A549 (cell line): ENCODE results near the gene SNRNP25. TPM values are rescaled to one million over a fixed set of nuclear protein-coding genes. Genes with fewer than 3 reads are reported as not detected.
A peak's percentile ranks its signal among the peaks of the same experiment; 100 is the strongest.

Experiments
- ATAC-seq, 2 experiments: fragments of 200-7000 bp in 1 of 2; fragments of >200 bp in 1 of 2; cut with Nextera tagmentation in 1 of 2; cut with Tn5 transposase in 1 of 2; 3 replicates each; pipeline versions ENCODE4 v1.8.0 to v1.9.1; 2018 to 2020; ENCODE audit warnings: mild to moderate bottlenecking in 1 of 2, moderate library complexity in 1 of 2
- CTCF ChIA-PET: fragments of 300-600 bp; sonication (Branson Sonifier 250); formaldehyde crosslinking; extraction: SDS; loops from one replicate; lab custom pipeline; 2021; ENCODE audit warnings: antibody characterized with exemption, inconsistent platforms; lab: Yijun Ruan, JAX
- POLR2A ChIA-PET: fragments of 350-600 bp; formaldehyde crosslinking; extraction: SDS; loops from one replicate; lab custom pipeline; 2021; ENCODE audit warnings: antibody characterized with exemption, inconsistent platforms; lab: Yijun Ruan, JAX
- DNase-seq, 2 experiments: peaks; one replicate each; pipeline versions ENCODE4 v3.0.0 to v3.0.0-alpha.2; 2011 to 2016; ENCODE audit warnings: low read depth in 1 of 2, low spot score in 1 of 2
- FAIRE-seq: peaks from 2 replicates; lab custom pipeline; 2011; peaks lifted over from hg19 to GRCh38; lab: Jason Lieb, UNC
- H3K27ac ChIP-seq, 2 experiments: fragments of >200 bp; sonication (Bioruptor Twin); formaldehyde crosslinking; 3 replicates each; pipeline ENCODE4 v1.5.1; 2016 to 2017
- H3K4me1 ChIP-seq: fragments of >200 bp; sonication (Bioruptor Twin); formaldehyde crosslinking; 3 replicates; pipeline ENCODE4 v1.6.1; 2016
- H3K4me2 ChIP-seq: fragments of >200 bp; sonication (Bioruptor Twin); formaldehyde crosslinking; 3 replicates; pipeline ENCODE4 v1.6.1; 2016
- H3K4me3 ChIP-seq: fragments of >200 bp; sonication (Bioruptor Twin); formaldehyde crosslinking; 3 replicates; pipeline ENCODE4 v1.5.1; 2016
- H3K9me3 ChIP-seq: fragments of >200 bp; sonication (Bioruptor Twin); formaldehyde crosslinking; 3 replicates; pipeline ENCODE4 v1.6.1; 2016
- BHLHE40 ChIP-seq: IDR thresholded peaks from 2 replicates; pipeline ENCODE4 v1.6.1; 2012; ENCODE audit warnings: low read depth, low read length, inconsistent platforms
- CBX2 ChIP-seq: fragments of 200-600 bp; sonication (generic); IDR thresholded peaks from 2 replicates; pipeline ENCODE4 v1.6.1; 2016; ENCODE audit warnings: low read depth, mild to moderate bottlenecking, borderline replicate concordance
- CBX8 ChIP-seq: fragments of 200-600 bp; sonication (generic); IDR thresholded peaks from 2 replicates; pipeline ENCODE4 v1.6.1; 2016
- CTCF ChIP-seq: fragments of >200 bp; sonication (Bioruptor Twin); formaldehyde crosslinking; IDR thresholded peaks from 3 replicates; pipeline ENCODE4 v1.5.1; 2016
- EHMT2 ChIP-seq: fragments of 200-600 bp; sonication (generic); IDR thresholded peaks from 2 replicates; pipeline ENCODE4 v1.6.1; 2016; ENCODE audit warnings: antibody characterized with exemption, low read depth, mild to moderate bottlenecking, moderate library complexity
- FOSL2 ChIP-seq, 2 experiments: fragments of 450-650 bp in 1 of 2; fragments of >200 bp in 1 of 2; sonication (Bioruptor Twin) in 1 of 2; formaldehyde crosslinking; IDR thresholded peaks; 2 replicates each; pipeline versions ENCODE4 v1.5.0 to v1.6.1; 2016 to 2020; ENCODE audit warnings: mild to moderate bottlenecking in 1 of 2, moderate library complexity in 1 of 2
- FOXS1 ChIP-seq: fragments of 250-450 bp; sonication (Bioruptor Pico); IDR thresholded peaks from 2 replicates; pipeline ENCODE4 v1.5.0; 2020; ENCODE audit warnings: mild to moderate bottlenecking, moderate library complexity
- GATA3 ChIP-seq: IDR thresholded peaks from 2 replicates; pipeline ENCODE4 v1.6.1; 2012; ENCODE audit warnings: borderline replicate concordance
- HOXA7 ChIP-seq: fragments of 250-450 bp; sonication (Bioruptor Pico); IDR thresholded peaks from 2 replicates; pipeline ENCODE4 v1.5.0; 2020; ENCODE audit warnings: mild to moderate bottlenecking, moderate library complexity
- HOXB5 ChIP-seq: fragments of 250-450 bp; sonication (Bioruptor Pico); IDR thresholded peaks from 2 replicates; pipeline ENCODE4 v1.5.0; 2020; ENCODE audit warnings: mild to moderate bottlenecking, moderate library complexity
- JUN ChIP-seq, 2 experiments: fragments of >200 bp; sonication (Bioruptor Twin); formaldehyde crosslinking; IDR thresholded peaks; 2 replicates in 1 of 2; 3 replicates in 1 of 2; pipeline ENCODE4 v1.6.1; 2016 to 2017
- NR3C1 ChIP-seq: fragments of >200 bp; sonication (Bioruptor Twin); formaldehyde crosslinking; IDR thresholded peaks from 3 replicates; pipeline ENCODE4 v1.6.1; 2017
- POLR2A ChIP-seq: IDR thresholded peaks from 2 replicates; pipeline ENCODE4 v1.6.1; 2012; ENCODE audit warnings: mild to moderate bottlenecking, low read length
- REST ChIP-seq: fragments of 200-600 bp; sonication (generic); IDR thresholded peaks from 2 replicates; pipeline ENCODE4 v1.6.1; 2016; ENCODE audit warnings: antibody characterized with exemption, mild to moderate bottlenecking, moderate library complexity
- RFX5 ChIP-seq: fragments of 450-650 bp; IDR thresholded peaks from 2 replicates; pipeline ENCODE4 v1.7.1; 2014; ENCODE audit warnings: antibody characterized with exemption, mild to moderate bottlenecking, moderate library complexity
- SREBF2 ChIP-seq: fragments of 450-650 bp; IDR thresholded peaks from 2 replicates; pipeline ENCODE4 v1.6.1; 2014; ENCODE audit warnings: mild to moderate bottlenecking, moderate library complexity
- TFCP2L1 ChIP-seq: fragments of 250-450 bp; sonication (Bioruptor Pico); IDR thresholded peaks from 2 replicates; pipeline ENCODE4 v1.5.0; 2021; ENCODE audit warnings: mild to moderate bottlenecking
- TP53 ChIP-seq: fragments of 250-450 bp; sonication (Bioruptor Pico); IDR thresholded peaks from 2 replicates; pipeline ENCODE4 v1.5.0; 2021; ENCODE audit warnings: mild to moderate bottlenecking, moderate library complexity
- ZFP36 ChIP-seq: fragments of 450-650 bp; IDR thresholded peaks from 2 replicates; pipeline ENCODE4 v1.6.1; 2014; ENCODE audit warnings: borderline replicate concordance; ENCODE audit not compliant: partially characterized antibody
- ZNF302 ChIP-seq: fragments of 250-450 bp; sonication (Bioruptor Pico); IDR thresholded peaks from 2 replicates; pipeline ENCODE4 v1.9.0; 2021; ENCODE audit warnings: inconsistent platforms, mild to moderate bottlenecking, moderate library complexity
- ZSCAN20 ChIP-seq: fragments of 250-450 bp; sonication (Bioruptor Pico); IDR thresholded peaks from 2 replicates; pipeline ENCODE4 v1.8.0; 2022; ENCODE audit warnings: mild to moderate bottlenecking, moderate library complexity
- WGBS: methylation state at CpG from one replicate; pipeline ENCODE4 v1.1.6; 2017; ENCODE audit errors: missing lambda C conversion rate; 5-methylcytosine and 5-hydroxymethylcytosine counted together
- polyA plus RNA-seq, 4 experiments: library from polyadenylated mRNA; depleted of rRNA in 3 of 4; stranded (reverse); fragments of >200 nt; fragmentation: RNase III in 1 of 4; extraction: RNeasy Plus Mini Kit Qiagen cat#74134 plus additional on column Dnase treatment in 1 of 4; gene quantifications; 2 replicates in 3 of 4; 3 replicates in 1 of 4; pipeline ENCODE4 v1.2.3, GENCODE V29; 2011 to 2017
- TF ChIP-seq, protein P1 (sequence below): fragments of 250-450 bp; sonication (Bioruptor Pico); IDR thresholded peaks from 2 replicates; pipeline ENCODE4 v1.5.0; 2021; ENCODE audit warnings: mild to moderate bottlenecking, moderate library complexity, borderline replicate concordance
- TF ChIP-seq, protein P2 (sequence below): fragments of 450-650 bp; IDR thresholded peaks from 2 replicates; pipeline ENCODE4 v1.6.1; 2014; ENCODE audit warnings: antibody characterized with exemption

Gene SNRNP25
- polyA plus RNA-seq, 2 of the 4 experiments (the other 2 are of a cell fraction) = 45.0 to 82.2 TPM

DNA sequence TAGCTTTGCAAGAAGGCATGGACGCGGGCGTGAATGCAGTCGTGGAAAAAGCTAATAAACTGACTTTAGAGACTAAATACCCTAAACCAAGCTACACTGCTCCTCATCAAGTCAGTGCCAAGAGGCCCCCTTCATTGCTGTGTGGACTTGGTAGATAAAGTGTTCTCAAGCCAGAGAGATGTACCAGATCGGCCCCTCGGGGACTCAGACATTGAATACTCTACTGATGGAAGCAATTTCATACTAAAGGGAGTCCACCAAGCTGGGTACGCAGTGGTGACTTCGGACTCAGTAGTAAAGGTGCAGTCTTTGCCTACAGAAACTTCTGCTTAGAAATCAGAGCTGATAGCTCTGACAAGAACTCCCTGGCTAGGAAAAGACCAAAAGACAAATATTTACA is 9.0 kb upstream of the SNRNP25 start:
- no peak for ATAC-seq
- H3K27ac ChIP-seq = no peak overlapping the region
- POLR2A ChIA-PET = no interaction called here
- FAIRE-seq = no peak
- H3K4me2 ChIP-seq = no peak overlapping the region
- no peaks in the 10 kb centered on the region for H3K9me3 ChIP-seq
- CTCF ChIA-PET = interaction anchor here (2.9 to 3.0 kb wide), 2 partner anchors 21 to 52 kb away, joined by 14 to 16 read pairs; no protein-coding TSS in a partner anchor
- TF ChIP-seq FOXS1 (CRISPR knock-in tag) (no peak), FOSL2 (IDR thresholded peaks at IDR 0.05) (no peak), FOSL2 (CRISPR knock-in tag; IDR thresholded peaks at IDR 0.05) (no peak), POLR2A (no peak), CBX8 (no peak), HOXA7 (CRISPR knock-in tag) (no peak), REST (no peak), EHMT2 (no peak), HOXB5 (no peak), NR3C1 (no peak), CTCF (no peak), ZSCAN20 (no peak)
- TF ChIP-seq, protein P1, sequence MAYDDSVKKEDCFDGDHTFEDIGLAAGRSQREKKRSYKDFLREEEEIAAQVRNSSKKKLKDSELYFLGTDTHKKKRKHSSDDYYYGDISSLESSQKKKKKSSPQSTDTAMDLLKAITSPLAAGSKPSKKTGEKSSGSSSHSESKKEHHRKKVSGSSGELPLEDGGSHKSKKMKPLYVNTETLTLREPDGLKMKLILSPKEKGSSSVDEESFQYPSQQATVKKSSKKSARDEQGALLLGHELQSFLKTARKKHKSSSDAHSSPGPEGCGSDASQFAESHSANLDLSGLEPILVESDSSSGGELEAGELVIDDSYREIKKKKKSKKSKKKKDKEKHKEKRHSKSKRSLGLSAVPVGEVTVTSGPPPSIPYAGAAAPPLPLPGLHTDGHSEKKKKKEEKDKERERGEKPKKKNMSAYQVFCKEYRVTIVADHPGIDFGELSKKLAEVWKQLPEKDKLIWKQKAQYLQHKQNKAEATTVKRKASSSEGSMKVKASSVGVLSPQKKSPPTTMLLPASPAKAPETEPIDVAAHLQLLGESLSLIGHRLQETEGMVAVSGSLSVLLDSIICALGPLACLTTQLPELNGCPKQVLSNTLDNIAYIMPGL (CRISPR knock-in tag) = no peak
- TF ChIP-seq, protein P2, sequence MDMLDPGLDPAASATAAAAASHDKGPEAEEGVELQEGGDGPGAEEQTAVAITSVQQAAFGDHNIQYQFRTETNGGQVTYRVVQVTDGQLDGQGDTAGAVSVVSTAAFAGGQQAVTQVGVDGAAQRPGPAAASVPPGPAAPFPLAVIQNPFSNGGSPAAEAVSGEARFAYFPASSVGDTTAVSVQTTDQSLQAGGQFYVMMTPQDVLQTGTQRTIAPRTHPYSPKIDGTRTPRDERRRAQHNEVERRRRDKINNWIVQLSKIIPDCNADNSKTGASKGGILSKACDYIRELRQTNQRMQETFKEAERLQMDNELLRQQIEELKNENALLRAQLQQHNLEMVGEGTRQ = no peak
- 96% methylated on average over 8 of the region's 8 CpGs for WGBS
- H3K4me1 ChIP-seq = peaks cover 16% of the 10 kb centered on the region; the same call in 2 of the 3 replicates
- no peak for DNase-seq
- no peak overlapping the region for H3K4me3 ChIP-seq

DNA sequence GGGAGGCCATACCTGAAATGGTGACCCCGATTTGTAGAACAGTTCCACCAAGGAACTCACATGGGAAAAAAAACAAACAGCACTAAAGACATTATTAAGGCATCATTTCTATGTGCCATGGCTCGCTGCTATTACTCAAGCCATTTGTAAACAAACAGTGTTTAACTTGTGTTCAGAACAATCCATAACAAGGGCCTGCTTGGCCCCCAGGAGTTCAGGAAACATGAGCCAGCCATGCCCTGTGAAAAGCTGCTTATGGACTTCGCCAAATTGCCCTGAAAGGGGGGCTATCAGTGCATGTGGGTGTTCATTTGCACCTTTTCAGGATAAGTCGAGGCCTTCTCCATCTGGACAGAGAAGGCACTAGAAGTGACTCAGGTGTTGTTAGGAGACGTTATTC is 8.2 kb upstream of the SNRNP25 start:
- Histone ChIP-seq H3K4me3 (no peak overlapping the region), H3K27ac (no peak overlapping the region), H3K4me2 (no peak overlapping the region; the same call in 2 of the 3 replicates), H3K4me1 (peaks cover 16% of the 10 kb centered on the region; the same call in 2 of the 3 replicates), H3K9me3 (no peaks in the 10 kb centered on the region)
- ChIA-PET POLR2A (no interaction called here), CTCF (interaction anchor here (0.6 to 2.9 kb wide), 2 partner anchors 20 to 207 kb away, joined by 3 to 14 read pairs; no protein-coding TSS in a partner anchor)
- DNase-seq = no peak
- peak in 1 of 2 experiments; percentile 53; a peak in 1 of 6 replicates for ATAC-seq
- TF ChIP-seq TFCP2L1 (CRISPR knock-in tag) (no peak), CBX2 (no peak), GATA3 (no peak), FOSL2 (IDR thresholded peaks at IDR 0.05) (no peak), FOSL2 (CRISPR knock-in tag; IDR thresholded peaks at IDR 0.05) (no peak), ZNF302 (CRISPR knock-in tag) (no peak), ZFP36 (no peak), TP53 (CRISPR knock-in tag) (no peak), SREBF2 (no peak), JUN (IDR thresholded peaks at IDR 0.05) (no peak), BHLHE40 (no peak), RFX5 (no peak)
- no peak for FAIRE-seq
- WGBS = 56% methylated on average over 5 of the region's 5 CpGs
